Right lobe of liver (tissue), 4 donors: Measurements from ENCODE around the gene SF3A2.

ENCODE experiments used
- POLR2A ChIP-seq: fragments of 450-650 bp; IDR thresholded peaks from one replicate; pipeline ENCODE4 v1.6.1; 2017; ENCODE audit warnings: antibody characterized with exemption, mild to moderate bottlenecking
- TF ChIP-seq, protein P1 (sequence below), 4 donors: fragments of 200-600 bp in 3 of 4; fragments of 450-650 bp in 1 of 4; IDR thresholded peaks; one replicate each; pipeline versions ENCODE4 v1.5.1 to v1.8.0; 2016 to 2022; ENCODE audit warnings: antibody characterized with exemption in 4 of 4, mild to moderate bottlenecking in 2 of 4
- donor health status: DM: no; HTN: no; CAD: no.
- donor health status: DM: no; HTN: no; CAD: no.
- donor health status: DM: no; HTN: yes; CAD: no.

DNA sequence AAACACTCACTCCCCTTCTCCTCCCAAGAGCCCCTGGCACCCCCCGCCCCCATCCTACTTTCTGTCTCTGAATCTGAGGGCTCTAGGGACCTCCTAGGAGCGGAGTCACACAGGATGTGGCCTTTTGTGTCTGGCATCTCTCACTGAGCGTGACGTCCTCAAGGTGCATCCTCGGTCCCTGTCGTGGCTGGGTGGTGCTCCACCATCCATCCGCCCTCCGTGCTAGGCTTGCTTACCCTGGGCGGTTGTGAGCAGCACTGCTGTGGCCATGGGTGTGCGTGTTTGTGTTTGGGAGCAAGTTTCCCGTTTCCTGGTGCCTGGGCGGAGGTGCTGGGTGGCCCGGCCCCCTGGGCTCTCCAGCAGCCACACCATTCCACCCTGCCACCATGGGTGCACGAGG lies 12.7 kb upstream of the SF3A2 start:
- TF ChIP-seq, protein P1, sequence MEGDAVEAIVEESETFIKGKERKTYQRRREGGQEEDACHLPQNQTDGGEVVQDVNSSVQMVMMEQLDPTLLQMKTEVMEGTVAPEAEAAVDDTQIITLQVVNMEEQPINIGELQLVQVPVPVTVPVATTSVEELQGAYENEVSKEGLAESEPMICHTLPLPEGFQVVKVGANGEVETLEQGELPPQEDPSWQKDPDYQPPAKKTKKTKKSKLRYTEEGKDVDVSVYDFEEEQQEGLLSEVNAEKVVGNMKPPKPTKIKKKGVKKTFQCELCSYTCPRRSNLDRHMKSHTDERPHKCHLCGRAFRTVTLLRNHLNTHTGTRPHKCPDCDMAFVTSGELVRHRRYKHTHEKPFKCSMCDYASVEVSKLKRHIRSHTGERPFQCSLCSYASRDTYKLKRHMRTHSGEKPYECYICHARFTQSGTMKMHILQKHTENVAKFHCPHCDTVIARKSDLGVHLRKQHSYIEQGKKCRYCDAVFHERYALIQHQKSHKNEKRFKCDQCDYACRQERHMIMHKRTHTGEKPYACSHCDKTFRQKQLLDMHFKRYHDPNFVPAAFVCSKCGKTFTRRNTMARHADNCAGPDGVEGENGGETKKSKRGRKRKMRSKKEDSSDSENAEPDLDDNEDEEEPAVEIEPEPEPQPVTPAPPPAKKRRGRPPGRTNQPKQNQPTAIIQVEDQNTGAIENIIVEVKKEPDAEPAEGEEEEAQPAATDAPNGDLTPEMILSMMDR (IDR thresholded peaks at IDR 0.05): no peak
- TF ChIP-seq POLR2A: no peak
